OCI-LY3 (cell line): ENCODE results near the gene ZDHHC16.

Experiments used
- CTCF ChIP-seq: fragments of 200-600, 300-600 bp; sonication (generic); IDR thresholded peaks from 2 replicates; pipeline ENCODE4 v1.5.1; 2014; ENCODE audit warnings: antibody characterized with exemption, low read length, low read depth
- EZH2phosphoT487 ChIP-seq: fragments of 200-600 bp; shearing (Covaris generic); IDR thresholded peaks from 2 replicates; pipeline ENCODE4 v1.6.1; 2018; ENCODE audit warnings: antibody characterized with exemption, mixed run types, low read depth

GRCh38 chr10:97462309-97462708 is 16.3 kb downstream of the ZDHHC16 start:
- TF ChIP-seq CTCF (no peak), EZH2phosphoT487 (no peak)
